K562 (cell line): ENCODE measurements around the gene CBX8. TPM values are rescaled to one million over a fixed set of nuclear protein-coding genes. Genes with fewer than 3 reads are reported as not detected.

Source experiments
- EP400 ChIP-seq: fragments of 450-650 bp; IDR thresholded peaks from 2 replicates; pipeline ENCODE4 v1.6.1; 2017; ENCODE audit warnings: antibody characterized with exemption, mild to moderate bottlenecking, moderate library complexity
- ZBTB40 ChIP-seq, 2 experiments: fragments of 450-650 bp in 1 of 2; sonication (generic) in 1 of 2; formaldehyde crosslinking in 1 of 2; IDR thresholded peaks; 2 replicates each; pipeline versions ENCODE4 v1.7.1 to v1.9.0; 2016 to 2022; ENCODE audit warnings: inconsistent platforms in 1 of 2, mild to moderate bottlenecking in 1 of 2, missing genetic modification reagents in 1 of 2
- polyA plus RNA-seq, 8 experiments: library from polyadenylated mRNA; depleted of rRNA in 4 of 8; stranded (reverse) in 5 of 8; unstranded in 3 of 8; fragments of >200 nt; fragmentation: Nextera tagmentation in 2 of 8; fragmentation: Illumina TruSeq in 1 of 8; extraction: Ambion mirVana in 2 of 8; extraction: Trizol in 1 of 8; gene quantifications; 2 replicates each; pipeline versions ENCODE4 v1.2.1 to v1.2.3, GENCODE V29; 2011 to 2014; ENCODE audit warnings: inconsistent platforms in 1 of 8, missing spikeins in 1 of 8
- total RNA-seq, 7 experiments: library from RNA; depleted of rRNA in 6 of 7; stranded (reverse); fragments of >200 nt in 6 of 7; fragmentation: Illumina TruSeq in 2 of 7; extraction: Trizol in 2 of 7; gene quantifications; 2 replicates each; pipeline versions ENCODE4 v1.2.1 to v1.2.3, GENCODE V29; 2011 to 2021; ENCODE audit warnings: low replicate concordance in 1 of 7

The CBX8 gene
- total and polyA plus RNA-seq, 9 of the 15 experiments (the other 6 are each of a cell fraction or from before 2014, with no cell fraction given), result 0.08 to 11.9 (median 2.6) TPM

- TF ChIP-seq ZBTB40 (IDR thresholded peaks at IDR 0.05) (peak; percentile 12; the same call in 1 of the 2 replicates), ZBTB40 (CRISPR knock-in tag; IDR thresholded peaks at IDR 0.05) (no peak), EP400 (0 out of 2 replicates have a peak, but pooled peaks have one; percentile 5)
These were observed 47.6 kb downstream of the CBX8 start (continued) for GRCh38 chr17:79749156-79749815.
